Body of pancreas (tissue), 4 donors: ENCODE data around the gene SCAP.

Experiments
- POLR2A ChIP-seq, 3 donors: fragments of 450-650 bp; IDR thresholded peaks; one replicate each; pipeline ENCODE4 v1.6.1; 2016; ENCODE audit warnings: antibody characterized with exemption in 3 of 3, mild to moderate bottlenecking in 2 of 3
- TF ChIP-seq, protein P1 (sequence below), 7 experiments: fragments of 450-650 bp in 4 of 7; fragments of 200-600 bp in 3 of 7; sonication (generic) in 3 of 7; IDR thresholded peaks; one replicate each; pipeline ENCODE4 v1.5.1; 2016 to 2019; ENCODE audit warnings: antibody characterized with exemption in 7 of 7

- no peak for TF ChIP-seq POLR2A (IDR thresholded peaks at IDR 0.05)
- TF ChIP-seq, protein P1, sequence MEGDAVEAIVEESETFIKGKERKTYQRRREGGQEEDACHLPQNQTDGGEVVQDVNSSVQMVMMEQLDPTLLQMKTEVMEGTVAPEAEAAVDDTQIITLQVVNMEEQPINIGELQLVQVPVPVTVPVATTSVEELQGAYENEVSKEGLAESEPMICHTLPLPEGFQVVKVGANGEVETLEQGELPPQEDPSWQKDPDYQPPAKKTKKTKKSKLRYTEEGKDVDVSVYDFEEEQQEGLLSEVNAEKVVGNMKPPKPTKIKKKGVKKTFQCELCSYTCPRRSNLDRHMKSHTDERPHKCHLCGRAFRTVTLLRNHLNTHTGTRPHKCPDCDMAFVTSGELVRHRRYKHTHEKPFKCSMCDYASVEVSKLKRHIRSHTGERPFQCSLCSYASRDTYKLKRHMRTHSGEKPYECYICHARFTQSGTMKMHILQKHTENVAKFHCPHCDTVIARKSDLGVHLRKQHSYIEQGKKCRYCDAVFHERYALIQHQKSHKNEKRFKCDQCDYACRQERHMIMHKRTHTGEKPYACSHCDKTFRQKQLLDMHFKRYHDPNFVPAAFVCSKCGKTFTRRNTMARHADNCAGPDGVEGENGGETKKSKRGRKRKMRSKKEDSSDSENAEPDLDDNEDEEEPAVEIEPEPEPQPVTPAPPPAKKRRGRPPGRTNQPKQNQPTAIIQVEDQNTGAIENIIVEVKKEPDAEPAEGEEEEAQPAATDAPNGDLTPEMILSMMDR (IDR thresholded peaks at IDR 0.05) = no peak
These were observed 66.9 kb downstream of the SCAP start for GRCh38 chr3:47408839-47409229.
